Umbilical cord (tissue), 2 donors: Measurements from ENCODE around the gene ZNF74. TPM values are rescaled to one million over a fixed set of nuclear protein-coding genes. Genes with fewer than 3 reads are reported as not detected.
"Not testable (repeated sequence)": the region's sequence is repeated elsewhere in the genome, so short reads cannot be mapped to it uniquely, and the experiment has no call there.

ENCODE experiments used
- DNase-seq: peaks from one replicate; pipeline ENCODE4 v3.0.0-alpha.2; 2015; ENCODE audit warnings: low spot score
- total RNA-seq: library from RNA; depleted of rRNA; stranded (reverse); fragments of >200 nt; gene quantifications from one replicate; pipeline ENCODE4 v1.2.3, GENCODE V29; 2014; ENCODE audit warnings: low replicate concordance; ENCODE audit not compliant: insufficient read depth

Gene ZNF74
- total RNA-seq: 12.5 TPM

GRCh38 chr22:20393705-20394476 lies at the start of gene ZNF74:
TSS of gene ZNF74 (plus strand) at chr22:20394151. CDS start at chr22:20394629, 478 bp downstream.
- DNase-seq: peak; percentile 96

- DNase-seq: not testable (repeated sequence)
These were observed 47.4 kb upstream of the ZNF74 start for GRCh38 chr22:20346553-20346952.

- DNase-seq: not testable (repeated sequence)
These were observed 41.4 kb upstream of the ZNF74 start for GRCh38 chr22:20352536-20352935.

GRCh38 chr22:20354238-20354975 lies 39.5 kb upstream of the ZNF74 start:
- no peak for DNase-seq

- DNase-seq: not testable (repeated sequence)
These were observed 37.9 kb upstream of the ZNF74 start for GRCh38 chr22:20355939-20356636.

- DNase-seq: not testable (repeated sequence)
These were observed 37.0 kb upstream of the ZNF74 start for GRCh38 chr22:20356906-20357305.

GRCh38 chr22:20357967-20358366 lies 36.0 kb upstream of the ZNF74 start:
- not testable (repeated sequence) for DNase-seq

GRCh38 chr22:20358503-20359239 lies 35.3 kb upstream of the ZNF74 start:
- DNase-seq: not testable (repeated sequence)

- DNase-seq: not testable (repeated sequence)
These were observed 33.7 kb upstream of the ZNF74 start for GRCh38 chr22:20360261-20360660.

- not testable (repeated sequence) for DNase-seq
These were observed 32.8 kb upstream of the ZNF74 start for GRCh38 chr22:20360866-20361751.

- not testable (repeated sequence) for DNase-seq
These were observed 32.2 kb upstream of the ZNF74 start for GRCh38 chr22:20361752-20362229.

- not testable (repeated sequence) for DNase-seq
These were observed 31.5 kb upstream of the ZNF74 start for GRCh38 chr22:20362403-20362802.

GRCh38 chr22:20364335-20365260 lies 29.4 kb upstream of the ZNF74 start:
- DNase-seq: not testable (repeated sequence)

- not testable (repeated sequence) for DNase-seq
These were observed 27.1 kb upstream of the ZNF74 start for GRCh38 chr22:20366841-20367240.

- not testable (repeated sequence) for DNase-seq
These were observed 25.1 kb upstream of the ZNF74 start for GRCh38 chr22:20368875-20369274.

GRCh38 chr22:20371687-20372086 lies 22.3 kb upstream of the ZNF74 start:
- not testable (repeated sequence) for DNase-seq

- not testable (repeated sequence) for DNase-seq
These were observed 21.5 kb upstream of the ZNF74 start for GRCh38 chr22:20372406-20372854.

- not testable (repeated sequence) for DNase-seq
These were observed 20.7 kb upstream of the ZNF74 start for GRCh38 chr22:20373195-20373706.

GRCh38 chr22:20374130-20374529 lies 19.8 kb upstream of the ZNF74 start:
- DNase-seq: not testable (repeated sequence)
